ENCODE results near the gene FZD10. TPM values are rescaled to one million over a fixed set of nuclear protein-coding genes. Genes with fewer than 3 reads are reported as not detected.
A peak's percentile ranks its signal among the peaks of the same experiment; 100 is the strongest.

The FZD10 gene
- total RNA-seq, 6 donors from 2014 or later = 0.46 to 2.6 (median 1.1) TPM; not detected in 1

- 71 to 74% methylated on average over 3 of the region's 3 CpGs for WGBS, 2 donors
- peak; percentile 44 for ATAC-seq (ENCODE audit: low FRiP score in 2 of 2)
- no peaks in the 10 kb centered on the region for H3K36me3 ChIP-seq
- H3K27ac ChIP-seq = no peak overlapping the region
- no peaks in the 10 kb centered on the region for H3K4me1 ChIP-seq
- TF ChIP-seq POLR2A (IDR thresholded peaks at IDR 0.05) (no peak), EP300 (IDR thresholded peaks at IDR 0.05) (no peak), POLR2AphosphoS5 (IDR thresholded peaks at IDR 0.05) (no peak)
- TF ChIP-seq, protein P1, sequence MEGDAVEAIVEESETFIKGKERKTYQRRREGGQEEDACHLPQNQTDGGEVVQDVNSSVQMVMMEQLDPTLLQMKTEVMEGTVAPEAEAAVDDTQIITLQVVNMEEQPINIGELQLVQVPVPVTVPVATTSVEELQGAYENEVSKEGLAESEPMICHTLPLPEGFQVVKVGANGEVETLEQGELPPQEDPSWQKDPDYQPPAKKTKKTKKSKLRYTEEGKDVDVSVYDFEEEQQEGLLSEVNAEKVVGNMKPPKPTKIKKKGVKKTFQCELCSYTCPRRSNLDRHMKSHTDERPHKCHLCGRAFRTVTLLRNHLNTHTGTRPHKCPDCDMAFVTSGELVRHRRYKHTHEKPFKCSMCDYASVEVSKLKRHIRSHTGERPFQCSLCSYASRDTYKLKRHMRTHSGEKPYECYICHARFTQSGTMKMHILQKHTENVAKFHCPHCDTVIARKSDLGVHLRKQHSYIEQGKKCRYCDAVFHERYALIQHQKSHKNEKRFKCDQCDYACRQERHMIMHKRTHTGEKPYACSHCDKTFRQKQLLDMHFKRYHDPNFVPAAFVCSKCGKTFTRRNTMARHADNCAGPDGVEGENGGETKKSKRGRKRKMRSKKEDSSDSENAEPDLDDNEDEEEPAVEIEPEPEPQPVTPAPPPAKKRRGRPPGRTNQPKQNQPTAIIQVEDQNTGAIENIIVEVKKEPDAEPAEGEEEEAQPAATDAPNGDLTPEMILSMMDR (IDR thresholded peaks at IDR 0.05) = no peak
- no peak overlapping the region for H3K4me3 ChIP-seq
- H3K9me3 ChIP-seq = peaks cover 0 to 8% (median 0%) of the 10 kb centered on the region in 4 donors
- no peak for DNase-seq
- H3K27me3 ChIP-seq = no peaks in the 10 kb centered on the region
Measured at GRCh38 chr12:130127532-130127911, 34.7 kb upstream of the FZD10 start.

GRCh38 chr12:130127912-130128789 is 34.1 kb upstream of the FZD10 start:
- DNase-seq (no peak), ATAC-seq (ENCODE audit: low FRiP score in 2 of 2) (peak; percentile 66 to 72)
- H3K27ac ChIP-seq = peak overlapping the region in 2 of 4 donors; percentile 27 to 70
- H3K4me1 ChIP-seq = no peaks in the 10 kb centered on the region
- TF ChIP-seq POLR2AphosphoS5 (IDR thresholded peaks at IDR 0.05) = no peak
- TF ChIP-seq EP300 (IDR thresholded peaks at IDR 0.05) = peak in 1 of 4 donors; percentile 45
- no peaks in the 10 kb centered on the region for H3K27me3 ChIP-seq
- WGBS, 2 donors = 77 to 79% methylated on average over 14 to 21 of the region's 21 CpGs
- H3K4me3 ChIP-seq = no peak overlapping the region
- H3K36me3 ChIP-seq = no peaks in the 10 kb centered on the region
- peaks cover 0 to 8% (median 0%) of the 10 kb centered on the region in 4 donors for H3K9me3 ChIP-seq

DNA sequence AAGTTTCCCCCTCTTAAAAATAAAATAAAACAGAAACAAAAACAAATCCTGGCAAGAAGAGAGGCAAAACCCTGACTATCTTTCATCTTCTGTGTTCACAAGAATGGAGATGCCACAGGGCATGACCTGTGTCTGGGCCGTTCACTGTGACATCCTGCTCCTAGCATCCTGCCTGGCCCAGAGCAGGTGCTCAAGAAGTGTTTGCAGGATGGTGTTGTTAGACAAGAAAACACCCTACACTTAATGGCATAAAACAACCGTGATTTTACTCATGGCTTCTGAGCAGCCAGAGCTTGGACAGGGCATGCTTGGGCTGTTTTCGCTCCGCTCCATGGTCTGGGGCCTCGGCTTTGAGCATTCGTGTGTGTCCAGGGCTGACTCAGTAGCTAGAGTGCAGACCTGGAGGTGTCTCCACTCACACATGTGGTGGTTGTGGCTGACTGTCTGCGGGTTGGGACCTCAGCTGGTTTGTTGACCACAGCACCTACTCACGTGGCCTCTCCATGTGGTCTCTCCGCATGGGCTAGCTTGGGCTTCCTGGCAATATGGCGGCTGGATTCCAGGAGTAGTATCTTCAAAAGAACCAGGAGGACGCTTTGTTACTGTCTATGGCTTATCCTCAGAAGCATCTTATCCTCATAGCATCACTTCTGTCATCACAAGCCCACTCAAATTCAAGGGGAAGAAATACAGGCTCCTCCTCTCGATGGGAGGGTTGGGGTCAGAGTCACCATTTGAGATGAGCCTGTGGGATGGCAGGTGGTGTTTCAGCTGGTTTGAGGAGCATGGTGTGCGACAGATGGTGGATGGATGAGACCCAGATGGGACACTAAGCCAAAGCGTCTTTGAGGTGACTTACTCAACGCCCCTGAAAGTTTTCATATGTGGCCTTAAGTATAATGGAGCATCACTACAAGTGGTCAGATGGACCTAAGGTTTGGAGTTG is 33.2 kb upstream of the FZD10 start:
- Histone ChIP-seq H3K4me1 (no peaks in the 10 kb centered on the region), H3K4me3 (no peak overlapping the region), H3K9me3 (peaks cover 0 to 8% (median 0%) of the 10 kb centered on the region in 4 donors), H3K36me3 (no peaks in the 10 kb centered on the region), H3K27me3 (no peaks in the 10 kb centered on the region), H3K27ac (no peak overlapping the region)
- DNase-seq (no peak), ATAC-seq (ENCODE audit: low FRiP score in 2 of 2) (no peak)
- TF ChIP-seq POLR2AphosphoS5 (IDR thresholded peaks at IDR 0.05) = no peak
- TF ChIP-seq, protein P1 (IDR thresholded peaks at IDR 0.05) = no peak
- 77 to 84% methylated on average over 12 to 15 of the region's 15 CpGs for WGBS, 2 donors

DNA sequence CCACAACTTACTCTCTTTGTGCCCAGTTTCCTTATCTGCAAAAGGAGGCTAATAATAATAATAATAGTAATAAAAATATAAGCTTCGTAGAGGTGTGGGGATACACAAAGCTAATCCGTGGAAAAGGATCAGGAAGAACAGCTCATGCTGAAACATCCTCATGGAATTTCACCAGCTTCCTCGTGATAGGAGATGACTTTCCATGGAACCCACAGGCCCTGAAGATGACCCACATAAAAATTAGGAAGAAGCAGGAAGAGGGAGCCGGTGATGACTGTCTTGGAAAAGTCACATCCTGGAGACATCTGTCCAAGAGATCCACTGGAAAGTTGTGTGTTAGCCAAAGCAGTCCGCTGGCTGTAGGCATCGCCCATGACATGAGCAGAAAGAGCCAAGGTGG is 31.9 kb upstream of the FZD10 start:
- Histone ChIP-seq H3K9me3 (peaks cover 0 to 8% (median 0%) of the 10 kb centered on the region in 4 donors), H3K27ac (no peak overlapping the region), H3K4me3 (no peak overlapping the region), H3K36me3 (no peaks in the 10 kb centered on the region), H3K4me1 (no peaks in the 10 kb centered on the region), H3K27me3 (no peaks in the 10 kb centered on the region)
- TF ChIP-seq POLR2A (IDR thresholded peaks at IDR 0.05) (no peak), EP300 (IDR thresholded peaks at IDR 0.05) (no peak), POLR2AphosphoS5 (IDR thresholded peaks at IDR 0.05) (no peak)
- TF ChIP-seq, protein P1 (IDR thresholded peaks at IDR 0.05) = no peak
- WGBS, 2 donors = 80% methylated on average over 6 of the region's 6 CpGs
- DNase-seq (no peak), ATAC-seq (ENCODE audit: low FRiP score in 2 of 2) (no peak)

DNA sequence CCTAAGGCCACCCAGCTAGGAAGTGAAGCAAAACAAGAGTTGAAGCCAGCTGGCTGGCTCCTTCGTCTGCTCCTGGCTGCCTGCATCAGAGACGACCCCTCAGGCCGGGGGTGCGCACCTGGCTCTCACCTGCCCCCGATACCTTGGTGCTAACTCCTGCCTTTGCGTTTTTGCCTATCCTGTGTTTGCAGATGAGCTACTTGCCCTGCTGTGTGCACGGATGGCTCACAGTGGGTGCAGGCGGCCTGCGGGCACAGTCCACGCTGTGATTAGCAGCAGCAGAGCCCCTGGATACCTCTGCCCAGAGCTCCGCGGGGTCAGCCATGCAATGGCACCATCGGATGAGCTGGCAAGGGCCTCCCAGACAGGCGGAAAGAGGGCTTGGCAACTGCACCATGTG is 31.2 kb upstream of the FZD10 start:
- ATAC-seq (ENCODE audit: low FRiP score in 2 of 2) = no peak
- no peaks in the 10 kb centered on the region for H3K27me3 ChIP-seq
- H3K9me3 ChIP-seq = peaks cover 0 to 8% (median 0%) of the 10 kb centered on the region in 4 donors
- 78% methylated on average over 11 to 14 of the region's 14 CpGs for whole genome bisulfite sequencing, 2 donors
- H3K4me1 ChIP-seq = no peaks in the 10 kb centered on the region
- DNase-seq = no peak
- H3K4me3 ChIP-seq = no peak overlapping the region
- TF ChIP-seq POLR2AphosphoS5 (IDR thresholded peaks at IDR 0.05) (no peak), POLR2A (IDR thresholded peaks at IDR 0.05) (no peak), EP300 (IDR thresholded peaks at IDR 0.05) (no peak)
- TF ChIP-seq, protein P1 (IDR thresholded peaks at IDR 0.05) = no peak
- no peaks in the 10 kb centered on the region for H3K36me3 ChIP-seq
- no peak overlapping the region for H3K27ac ChIP-seq

Measured in upper lobe of left lung (tissue), 6 donors.